GM19240 (cell line): ENCODE measurements around the gene TOLLIP.
"Not testable (repeated sequence)": the region's sequence is repeated elsewhere in the genome, so short reads cannot be mapped to it uniquely, and the experiment has no call there.

Experiments
- DNase-seq: peaks from one replicate; pipeline ENCODE4 v3.0.0; 2011; ENCODE audit warnings: low spot score; ENCODE audit not compliant: insufficient read length

The TOLLIP gene

GRCh38 chr11:1344056-1344635 lies 34.7 kb upstream of the TOLLIP start:
- no peak for DNase-seq

DNA sequence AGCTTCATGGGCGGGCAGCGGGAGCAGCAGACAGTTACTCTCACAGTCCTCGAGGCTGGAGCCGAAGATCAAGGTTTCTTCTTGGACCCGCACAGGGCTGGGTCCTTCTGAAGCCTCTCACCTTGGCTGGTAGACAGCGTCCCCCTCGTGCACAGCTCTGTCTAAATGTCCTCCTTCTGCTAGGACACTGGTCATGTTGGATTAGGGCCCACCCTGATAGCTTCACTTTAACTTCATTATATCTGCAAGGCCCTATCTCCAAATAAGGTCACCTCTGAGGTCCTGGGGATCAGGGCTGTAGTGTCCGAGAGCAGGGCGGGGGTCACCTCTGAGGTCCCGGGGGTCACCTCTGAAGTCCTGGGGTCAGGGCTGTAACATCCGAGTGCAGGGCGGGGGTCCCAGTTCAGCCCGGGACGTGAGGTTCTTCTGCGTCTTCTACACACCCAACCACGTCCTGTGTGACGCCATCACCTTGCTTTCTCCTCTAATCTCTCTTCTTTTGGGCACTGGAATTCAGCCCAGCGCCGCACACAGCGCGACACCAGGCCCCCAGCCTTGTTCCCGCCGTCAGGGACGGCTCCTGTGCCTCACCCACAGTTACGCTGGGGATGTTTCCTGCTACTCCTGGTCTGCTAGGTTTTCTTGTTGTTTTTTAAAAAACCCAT lies 34.1 kb upstream of the TOLLIP start:
- no peak for DNase-seq

DNA sequence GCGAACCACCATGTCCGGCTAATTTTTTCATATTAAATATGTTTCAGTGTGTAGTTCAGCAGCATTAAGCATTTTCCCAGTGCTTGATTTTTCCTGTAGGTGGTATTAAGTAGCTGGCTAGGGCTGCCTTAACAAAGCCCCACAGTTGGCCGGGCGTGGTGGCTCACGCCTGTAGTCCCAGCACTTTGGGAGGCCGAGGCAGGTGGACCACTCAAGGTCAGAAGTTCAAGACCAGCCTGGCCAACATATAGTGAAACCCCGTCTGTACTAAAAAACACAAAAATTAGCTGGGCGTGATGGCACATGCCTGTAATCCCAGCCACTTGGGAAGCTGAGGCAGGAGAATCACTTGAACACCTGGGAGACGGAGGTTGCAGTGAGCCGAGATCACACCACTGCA lies 33.5 kb upstream of the TOLLIP start:
- DNase-seq: no peak

- DNase-seq: no peak
Observed at GRCh38 chr11:1341928-1342524, 32.6 kb upstream of the TOLLIP start.

GRCh38 chr11:1341226-1341625 lies 31.8 kb upstream of the TOLLIP start:
- DNase-seq: not testable (repeated sequence)

DNA sequence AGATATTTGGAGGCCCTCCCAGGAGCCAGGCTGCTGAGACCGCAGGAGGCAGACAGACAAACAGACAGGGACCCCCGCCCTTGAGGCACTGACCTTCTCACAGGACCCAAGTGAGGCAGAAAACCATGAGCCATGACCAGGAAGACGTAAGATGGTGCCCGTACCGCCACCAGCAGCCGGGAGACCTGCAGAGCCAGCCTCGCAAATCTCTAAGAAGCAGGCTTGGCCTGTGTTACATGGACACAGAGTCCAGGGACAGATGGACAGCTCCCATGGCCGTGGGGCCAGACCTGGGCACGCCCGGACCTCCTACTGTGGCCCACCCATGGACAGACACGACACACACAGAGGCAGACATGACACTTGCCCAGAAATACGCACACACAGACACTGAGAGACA lies 30.7 kb upstream of the TOLLIP start:
- no peak for DNase-seq

GRCh38 chr11:1339066-1339675 lies 29.7 kb upstream of the TOLLIP start:
- DNase-seq: no peak

DNA sequence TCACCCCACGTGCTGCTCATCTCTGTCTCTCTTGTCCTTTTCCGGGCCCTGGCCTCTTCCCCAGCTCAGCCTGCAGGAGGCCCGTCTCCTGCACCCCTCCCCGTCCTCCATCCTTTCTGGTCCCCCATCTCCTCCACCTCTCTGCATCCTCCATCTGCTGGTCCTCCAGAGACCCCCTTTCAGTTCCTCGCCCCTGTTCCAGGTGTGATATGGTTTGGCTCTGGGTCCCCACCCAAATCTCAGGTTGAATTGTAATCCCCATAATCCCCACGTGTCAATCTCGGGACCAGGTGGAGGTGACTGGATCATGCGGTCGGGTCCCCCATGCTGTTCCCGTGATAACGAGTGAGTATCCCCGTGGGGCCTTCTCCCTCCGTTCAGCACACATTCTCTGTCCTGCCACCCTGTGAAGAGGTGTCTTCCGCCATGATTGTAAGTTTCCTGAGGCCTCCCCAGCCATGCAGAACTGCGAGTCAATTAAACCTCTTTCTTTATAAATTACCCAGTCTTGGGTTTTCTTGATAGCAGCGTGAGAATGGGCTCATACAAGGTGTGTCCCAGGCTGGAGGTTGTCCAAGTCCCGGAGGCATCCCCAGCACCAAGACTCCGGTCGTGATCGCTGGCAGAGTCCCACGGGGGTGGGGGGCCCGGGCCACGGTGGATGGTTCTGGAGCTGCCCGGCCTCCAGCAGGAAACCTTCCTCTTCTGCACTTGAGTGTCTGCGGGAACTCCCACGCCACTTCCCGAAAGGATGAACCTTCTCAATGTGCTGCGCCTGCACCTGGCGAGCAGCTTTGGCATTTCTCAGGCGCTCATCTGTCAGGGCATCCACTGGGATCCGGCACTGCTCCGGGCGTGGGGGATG lies 29.0 kb upstream of the TOLLIP start:
- DNase-seq: no peak

DNA sequence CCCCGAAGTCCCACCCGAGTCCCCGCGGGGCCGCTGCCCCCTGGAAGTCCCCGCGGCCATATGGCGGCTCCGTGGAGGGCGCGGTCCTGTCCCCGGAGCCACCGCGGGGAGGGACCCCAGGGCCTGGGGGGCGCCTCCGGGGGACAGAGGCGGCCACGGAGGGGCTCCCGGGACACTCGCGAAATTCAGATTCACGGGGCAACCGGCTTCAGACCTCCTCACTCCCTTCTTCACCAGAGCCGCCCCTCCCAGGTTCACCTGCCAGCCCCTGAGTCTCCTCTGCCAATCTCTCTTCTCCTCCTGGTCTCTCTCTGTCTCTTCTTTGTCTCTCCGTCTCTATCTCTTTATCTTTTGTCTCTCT lies 28.2 kb upstream of the TOLLIP start:
- no peak for DNase-seq

GRCh38 chr11:1336836-1337646 lies 27.6 kb upstream of the TOLLIP start:
- DNase-seq: no peak

DNA sequence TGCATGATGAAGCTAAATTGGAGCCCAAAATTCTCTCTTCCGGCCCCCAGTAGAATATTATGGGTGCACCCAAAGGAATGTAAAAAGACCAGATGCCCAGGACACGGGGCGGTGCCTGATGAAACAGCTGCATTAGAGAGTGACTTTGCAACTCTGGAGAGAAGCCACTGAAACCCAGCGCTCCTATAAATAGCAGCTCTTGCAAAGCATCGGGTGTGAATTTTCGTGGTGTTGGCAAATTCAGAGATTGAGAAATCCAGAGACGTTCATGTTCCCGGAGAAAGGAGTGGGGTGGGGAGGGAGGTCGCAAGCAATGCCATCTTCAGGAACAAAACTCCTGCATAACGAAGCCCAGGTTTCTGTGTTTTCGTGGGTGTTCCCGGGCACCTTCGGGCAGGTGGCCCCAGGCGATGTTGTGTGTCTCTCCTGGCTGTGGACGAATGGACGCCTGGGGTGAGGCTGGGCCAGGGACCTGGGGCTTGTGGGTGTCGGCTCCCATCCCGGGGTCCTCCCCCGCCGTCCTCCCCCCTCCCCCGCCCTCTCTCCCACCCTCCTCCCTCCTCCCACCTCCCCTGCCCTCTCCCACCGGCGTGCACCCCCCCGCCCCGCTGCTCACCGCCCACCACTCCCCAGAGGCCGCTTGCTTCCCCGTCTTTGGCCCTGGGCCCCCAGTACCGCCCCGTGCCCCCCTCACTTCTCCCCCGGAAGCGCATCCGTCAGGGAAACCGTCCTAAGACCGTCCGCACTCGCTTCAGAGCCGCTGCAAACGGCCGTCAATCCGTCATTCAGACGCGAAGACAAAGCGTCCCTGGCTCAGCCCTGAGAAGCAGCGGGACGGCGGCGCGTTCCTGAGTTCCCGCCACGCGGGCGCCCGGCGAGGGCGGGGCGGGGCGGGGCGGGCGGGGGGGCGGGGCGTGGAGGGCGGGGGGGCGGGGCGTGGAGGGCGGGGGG lies 26.7 kb upstream of the TOLLIP start:
- DNase-seq: no peak

DNA sequence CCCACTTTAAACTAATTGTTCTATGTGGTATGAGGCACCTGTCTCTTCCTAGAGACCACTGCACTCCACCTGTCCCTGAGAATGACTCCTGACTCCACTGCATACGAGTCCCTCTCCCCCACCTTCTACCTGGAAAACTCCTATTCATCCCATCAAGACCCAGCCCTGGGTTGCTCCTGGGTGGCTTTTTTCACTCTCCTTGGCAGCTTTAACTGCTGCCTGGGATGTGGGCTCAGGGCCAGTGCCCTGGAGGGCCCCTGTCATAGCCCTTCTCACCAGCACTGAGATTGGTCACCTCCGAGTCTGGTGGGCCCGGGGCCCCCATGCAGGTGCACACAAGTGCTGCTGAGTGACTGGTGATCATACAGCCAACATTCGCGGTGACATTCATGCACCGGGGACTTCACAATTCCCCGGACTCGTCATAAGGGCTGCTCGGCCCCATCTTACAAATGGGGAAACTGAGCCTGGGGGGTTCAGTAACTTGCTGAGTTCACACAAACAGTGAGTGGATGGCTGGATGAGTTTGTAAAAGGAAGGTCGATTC lies 25.9 kb upstream of the TOLLIP start:
- no peak for DNase-seq

- DNase-seq: no peak
Observed at GRCh38 chr11:1333860-1334259, 24.4 kb upstream of the TOLLIP start.

GRCh38 chr11:1333091-1333772 lies 23.8 kb upstream of the TOLLIP start:
- no peak for DNase-seq

GRCh38 chr11:1330473-1330872 lies 21.0 kb upstream of the TOLLIP start:
- no peak for DNase-seq

GRCh38 chr11:1327064-1327460 lies 17.6 kb upstream of the TOLLIP start:
- DNase-seq: no peak

DNA sequence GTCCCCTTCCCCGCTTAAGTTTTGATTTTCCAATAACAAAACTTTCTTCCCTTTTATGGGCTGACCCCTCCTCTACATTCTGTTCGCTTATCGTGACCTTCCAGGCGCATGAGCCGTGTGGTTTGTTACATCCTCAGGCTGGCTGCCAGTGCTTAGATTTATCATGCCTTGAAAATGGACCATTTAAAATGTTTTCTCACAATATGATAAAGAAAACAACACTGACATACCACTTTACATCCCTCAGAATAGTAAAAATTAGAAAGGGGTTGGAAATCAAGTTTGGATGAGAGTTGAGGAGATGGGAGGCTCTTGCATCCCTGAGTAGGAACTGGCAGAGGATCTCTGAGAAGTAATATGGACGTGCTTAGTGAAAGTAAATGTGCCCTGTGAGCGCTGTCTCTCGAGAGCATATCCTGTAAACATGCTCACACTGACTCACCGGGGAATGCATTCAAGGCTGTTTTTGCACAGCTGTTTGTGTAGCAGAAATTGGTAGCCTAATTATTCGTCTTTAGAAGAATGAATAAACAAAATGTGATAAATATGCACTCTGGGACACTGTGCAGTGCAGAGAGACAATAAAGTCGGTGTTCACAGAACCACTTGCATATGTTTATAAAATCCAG lies 17.1 kb upstream of the TOLLIP start:
- DNase-seq: no peak

GRCh38 chr11:1323774-1324173 lies 14.3 kb upstream of the TOLLIP start:
- DNase-seq: no peak
